GM12878 (cell line): ENCODE data around the gene SFXN4. TPM values are rescaled to one million over a fixed set of nuclear protein-coding genes. Genes with fewer than 3 reads are reported as not detected.

Experiments used
- ATAC-seq: fragments of 200-7000 bp; cut with Tn5 transposase; 3 replicates; pipeline ENCODE4 v1.9.1; 2020; ENCODE audit warnings: mild to moderate bottlenecking, moderate library complexity
- BruUV-seq: library from RNA; stranded (reverse); fragments of 400-500 nt; replicated peaks from 2 replicates; lab custom pipeline; 2021; lab: Mats Ljungman, UMichigan
- CTCF ChIA-PET: fragments of 300-600 bp; sonication (Branson Sonifier 250); formaldehyde crosslinking; extraction: SDS; loops from one replicate; lab custom pipeline; 2021; ENCODE audit warnings: inconsistent platforms; lab: Yijun Ruan, JAX
- POLR2A ChIA-PET: fragments of 350-600 bp; formaldehyde crosslinking; extraction: SDS; loops from one replicate; lab custom pipeline; 2021; ENCODE audit warnings: inconsistent platforms; lab: Charles Lee
- RAD21 ChIA-PET: fragments of 300-600 bp; sonication (Branson Sonifier 250); formaldehyde crosslinking; loops from one replicate; lab custom pipeline; 2023; ENCODE audit warnings: antibody characterized with exemption; ENCODE audit not compliant: unreplicated experiment; lab: Charles Lee
- SMC1A ChIA-PET: fragments of 300-600 bp; sonication (Branson Sonifier 250); formaldehyde crosslinking; loops from one replicate; lab custom pipeline; 2023; ENCODE audit not compliant: unreplicated experiment, uncharacterized antibody; lab: Charles Lee
- DNase-seq: peaks from one replicate; pipeline ENCODE4 v3.0.0-alpha.2; 2011; ENCODE audit warnings: low read depth, low spot score
- FAIRE-seq: peaks from 3 replicates; lab custom pipeline; 2011; peaks lifted over from hg19 to GRCh38; lab: Jason Lieb, UNC
- H2AFZ ChIP-seq: 2 replicates; pipeline ENCODE4 v1.6.0; 2011; ENCODE audit warnings: low read depth, low read length, control low read depth; ENCODE audit not compliant: control insufficient read depth
- H3K27ac ChIP-seq: 2 replicates; pipeline ENCODE4 v1.5.1; 2011; ENCODE audit warnings: control low read depth; ENCODE audit not compliant: control insufficient read depth, insufficient read depth
- H3K27me3 ChIP-seq, 2 experiments: replicated peaks in 1 of 2; 2 replicates each; pipeline versions ENCODE4 v1.6.0 to v1.6.1; 2011; ENCODE audit warnings: low read length in 1 of 2; ENCODE audit not compliant: control insufficient read depth in 2 of 2, insufficient read depth in 2 of 2
- H3K36me3 ChIP-seq, 2 experiments: 2 replicates each; pipeline ENCODE4 v1.5.1; 2011; ENCODE audit warnings: low read length in 1 of 2; ENCODE audit not compliant: control insufficient read depth in 2 of 2, insufficient read depth in 2 of 2
- H3K4me1 ChIP-seq: 2 replicates; pipeline ENCODE4 v1.6.1; 2011; ENCODE audit warnings: mild to moderate bottlenecking, low read length, moderate library complexity, mixed read lengths; ENCODE audit not compliant: control insufficient read depth, insufficient read depth
- H3K4me2 ChIP-seq: 2 replicates; pipeline ENCODE4 v1.6.0; 2011; ENCODE audit warnings: control low read depth; ENCODE audit not compliant: control insufficient read depth, insufficient read depth
- H3K4me3 ChIP-seq: fragments of 200-600 bp; sonication (generic); 2 replicates; pipeline ENCODE4 v1.5.1; 2016
- H3K79me2 ChIP-seq: 2 replicates; pipeline ENCODE4 v1.6.0; 2011; ENCODE audit warnings: low read length; ENCODE audit not compliant: control insufficient read depth, insufficient read depth
- H3K9ac ChIP-seq: 2 replicates; pipeline ENCODE4 v1.8.0; 2011; ENCODE audit warnings: low read length, control low read depth, mixed read lengths; ENCODE audit not compliant: control insufficient read depth, insufficient read depth
- H3K9me3 ChIP-seq: replicated peaks from 3 replicates; pipeline ENCODE4 v1.5.1; 2011; ENCODE audit warnings: mild to moderate bottlenecking, low read length; ENCODE audit not compliant: control insufficient read depth, insufficient read depth
- H4K20me1 ChIP-seq: 2 replicates; pipeline ENCODE4 v1.6.0; 2011; ENCODE audit not compliant: control insufficient read depth, insufficient read depth
- CHD1 ChIP-seq: IDR thresholded peaks from 2 replicates; pipeline ENCODE4 v1.6.1; 2012; ENCODE audit warnings: low read depth, low read length, improper control_type of control experiment
- E2F4 ChIP-seq: IDR thresholded peaks from 2 replicates; pipeline ENCODE4 v1.6.1; 2012; ENCODE audit warnings: low read depth, low read length, improper control_type of control experiment
- MXI1 ChIP-seq: fragments of 150-350 bp; IDR thresholded peaks from 2 replicates; pipeline ENCODE4 v1.6.1; 2011; ENCODE audit warnings: low read depth, mild to moderate bottlenecking, inconsistent platforms, low read length, improper control_type of control experiment
- MYB ChIP-seq: fragments of 150-350 bp; IDR thresholded peaks from 2 replicates; pipeline ENCODE4 v1.6.1; 2014; ENCODE audit warnings: mild to moderate bottlenecking, low read depth, low read length, borderline replicate concordance
- PRDM15 ChIP-seq: fragments of 450-650 bp; formaldehyde crosslinking; IDR thresholded peaks from 2 replicates; pipeline ENCODE4 v1.4.0; 2020; ENCODE audit warnings: mild to moderate bottlenecking, moderate library complexity
- RBBP5 ChIP-seq: fragments of 200-600 bp; sonication (generic); conservative IDR thresholded peaks from 2 replicates; pipeline ENCODE4 v1.6.1; 2016
- SIX5 ChIP-seq: IDR thresholded peaks from 2 replicates; pipeline ENCODE4 v1.6.1; 2011; ENCODE audit warnings: mild to moderate bottlenecking, low read depth, low read length, moderate library complexity; ENCODE audit not compliant: severe bottlenecking
- SUZ12 ChIP-seq: fragments of 200-600 bp; sonication (generic); IDR thresholded peaks from one replicate; pipeline ENCODE4 v1.6.1; 2018; ENCODE audit warnings: antibody characterized with exemption, mild to moderate bottlenecking; ENCODE audit not compliant: unreplicated experiment
- WGBS: methylation state at CpG from one replicate; pipeline ENCODE4 v1.1.6; 2016; ENCODE audit warnings: low lambda C conversion rate; ENCODE audit not compliant: insufficient replicate concordance, insufficient coverage; ENCODE audit errors: missing lambda C conversion rate; 5-methylcytosine and 5-hydroxymethylcytosine counted together
- in situ Hi-C: fragments of 300-500 bp; cut with MboI; formaldehyde crosslinking; loops from 9 replicates; pipeline ENCODE4 v1.14.3; 2018; ENCODE audit warnings: mixed read lengths
- intact Hi-C: fragments of 100-400 bp; cut with micrococcal nuclease; formaldehyde crosslinking; loops from one replicate; pipeline ENCODE4 v1.14.2; 2022; ENCODE audit not compliant: unreplicated experiment
- polyA plus RNA-seq, 11 experiments: library from polyadenylated mRNA; depleted of rRNA in 4 of 11; unstranded in 6 of 11; stranded (reverse) in 5 of 11; fragments of >200 nt; fragmentation: Nextera tagmentation in 4 of 11; fragmentation: Illumina TruSeq in 1 of 11; extraction: Ambion mirVana in 4 of 11; extraction: Trizol in 1 of 11; gene quantifications; 1 replicate in 1 of 11; 2 replicates in 10 of 11; pipeline versions ENCODE4 v1.2.1 to v1.2.3, GENCODE V29; 2011 to 2016; ENCODE audit warnings: inconsistent platforms in 2 of 11, missing spikeins in 2 of 11, low read depth in 1 of 11
- total RNA-seq, 4 experiments: library from RNA; depleted of rRNA in 3 of 4; stranded (reverse); fragments of >200 nt in 3 of 4; fragmentation: Illumina TruSeq in 1 of 4; extraction: Trizol in 1 of 4; gene quantifications; 2 replicates each; pipeline versions ENCODE4 v1.2.1 to v1.2.3, GENCODE V29; 2013 to 2021

The SFXN4 gene
- total and polyA plus RNA-seq, 10 of the 15 experiments (the other 5 are each of a cell fraction or from before 2014, with no cell fraction given) = 40.7 to 111 (median 48.8) TPM

GRCh38 chr10:119120875-119121274 is 44.6 kb downstream of the SFXN4 start:
- Histone ChIP-seq H3K79me2 (no peaks in the 10 kb centered on the region), H3K4me3 (no peak overlapping the region)

More at GRCh38 chr10:119120875-119121274, 44.6 kb downstream of the SFXN4 start:
- WGBS = 100% methylated on average over 2 of the region's 2 CpGs
- H3K36me3 ChIP-seq = no peaks in the 10 kb centered on the region; a peak in 1 of 4 replicates
- FAIRE-seq (no peak), DNase-seq (no peak), ATAC-seq (no peak)
- no TSS peak for BruUV-seq
- peak overlapping the region; percentile 80 for H3K4me2 ChIP-seq
- in situ Hi-C loops = no loop called here
- ChIA-PET CTCF (interaction anchor here (1.0 to 1.5 kb wide), 5 partner anchors 17 to 82 kb away, joined by 3 to 5 read pairs (median 3); partner anchors contain the start of gene DENND10), POLR2A (interaction anchor here (0.6 to 1.9 kb wide), 2 partner anchors 19 to 431 kb away, joined by 3 to 12 read pairs; no protein-coding TSS in a partner anchor), RAD21 (interaction anchor here (0.6 to 3.1 kb wide), 7 partner anchors 10 to 39 kb away, joined by 3 to 13 read pairs (median 4); partner anchors contain the start of gene DENND10), SMC1A (interaction anchor here (0.7 to 2.1 kb wide), 8 partner anchors 11 to 422 kb away, joined by 3 to 8 read pairs (median 4); partner anchors contain the start of gene EIF3A)
- no peaks in the 10 kb centered on the region for H3K9me3 ChIP-seq
- H2AFZ ChIP-seq = no peak overlapping the region
- TF ChIP-seq E2F4 (no peak), MXI1 (no peak), MYB (no peak), CHD1 (no peak), SIX5 (no peak), SUZ12 (no peak), PRDM15 (no peak), RBBP5 (0 out of 2 replicates have a peak, but pooled peaks have one; percentile 10)
- H3K27me3 ChIP-seq = no peaks in the 10 kb centered on the region
- H3K27ac ChIP-seq = peak overlapping the region; percentile 43
- intact Hi-C loops = loop anchor here (5.0 kb wide), 1 partner anchor 44 kb away; no protein-coding TSS in a partner anchor
- H3K9ac ChIP-seq = no peak overlapping the region
- peaks cover 16% of the 10 kb centered on the region for H3K4me1 ChIP-seq
- no peaks in the 10 kb centered on the region for H4K20me1 ChIP-seq
